Kidney (tissue), 14 donors: Measurements from ENCODE around the gene SLAIN2. TPM values are rescaled to one million over a fixed set of nuclear protein-coding genes. Genes with fewer than 3 reads are reported as not detected.
A peak's percentile ranks its signal among the peaks of the same experiment; 100 is the strongest.

Experiments used
- DNase-seq, 5 donors: peaks; one replicate each; pipeline ENCODE4 v3.0.0-alpha.2; 2013 to 2020
- FAIRE-seq: peaks from 2 replicates; lab custom pipeline; 2012; peaks lifted over from hg19 to GRCh38; lab: Jason Lieb, UNC
- H3K27ac ChIP-seq, 2 donors: one replicate each; pipeline ENCODE4 v1.7.0; 2013; ENCODE audit warnings: low read depth in 2 of 2, low read length in 2 of 2, inconsistent platforms in 1 of 2
- H3K27me3 ChIP-seq: one replicate; pipeline ENCODE4 v1.7.1; 2013; ENCODE audit warnings: low read length, inconsistent platforms; ENCODE audit not compliant: control insufficient read depth, insufficient read depth
- H3K36me3 ChIP-seq, 3 donors: one replicate each; pipeline versions ENCODE4 v1.7.0 to v1.7.1; 2013; ENCODE audit warnings: low read length in 3 of 3, control low read depth in 1 of 3, inconsistent platforms in 1 of 3; ENCODE audit not compliant: insufficient read depth in 3 of 3, control insufficient read depth in 2 of 3
- H3K4me1 ChIP-seq, 3 donors: one replicate each; pipeline versions ENCODE4 v1.7.0 to v1.7.1; 2013; ENCODE audit warnings: low read length in 3 of 3, inconsistent platforms in 1 of 3, low read depth in 1 of 3; ENCODE audit not compliant: control insufficient read depth in 2 of 3, insufficient read depth in 2 of 3
- H3K4me3 ChIP-seq, 3 donors: one replicate each; pipeline versions ENCODE4 v1.7.0 to v1.8.1; 2013; ENCODE audit warnings: low read length in 3 of 3, control low read depth in 1 of 3, inconsistent platforms in 1 of 3
- H3K9ac ChIP-seq, 3 donors: one replicate each; pipeline versions ENCODE4 v1.7.0 to v1.7.1; 2013; ENCODE audit warnings: low read length in 3 of 3, control low read depth in 1 of 3, inconsistent platforms in 1 of 3
- H3K9me3 ChIP-seq, 3 donors: one replicate each; pipeline versions ENCODE4 v1.7.0 to v1.7.1; 2013; ENCODE audit warnings: low read length in 3 of 3, control low read depth in 1 of 3, inconsistent platforms in 1 of 3; ENCODE audit not compliant: control insufficient read depth in 2 of 3, insufficient read depth in 1 of 3
- CTCF ChIP-seq: IDR thresholded peaks from 3 replicates; pipeline ENCODE4 v1.5.1; 2012; ENCODE audit warnings: mild to moderate bottlenecking, moderate library complexity, borderline replicate concordance; ENCODE audit not compliant: insufficient read depth; ENCODE audit errors: extremely low read depth
- intact Hi-C: fragments of 100-400 bp; cut with DNase I; formaldehyde crosslinking; loops from one replicate; pipeline ENCODE4 v1.11.1; 2022
- polyA plus RNA-seq: library from polyadenylated mRNA; stranded (reverse); fragments of 350-450 nt; fragmentation: Illumina TruSeq; extraction: RNeasy Lipid Tissue Mini Kit (QIAGEN cat#74804); gene quantifications from one replicate; pipeline ENCODE4 v1.2.3, GENCODE V29; 2014; ENCODE audit warnings: low read depth, low replicate concordance; ENCODE audit not compliant: insufficient read depth
- total RNA-seq: library from RNA; stranded (reverse); fragmentation: NEBNext Ultra II Directional; extraction: Animal tissue kit (Norgen Biotek cat#: 25700); gene quantifications from one replicate; pipeline ENCODE4 v1.2.1, GENCODE V29; 2021
- donor health status: control.
- donor health status: control.
- donor health status: control.
- donor health status: control.
- donor health status: control.
- donor health status: DM: yes; HTN: yes; CAD: no.
- donor health status: Normal renal cell carcinoma (clear cell type).

Gene SLAIN2
- total and polyA plus RNA-seq, 2 donors from 2014 or later = 23.6 to 69.1 TPM

- H3K4me3 ChIP-seq = peak overlapping the region in 2 of 3 donors; percentile 90 to 92
- no peak for FAIRE-seq
- no peaks in the 10 kb centered on the region for H3K9me3 ChIP-seq
- no peak for DNase-seq
- peak overlapping the region in 1 of 3 donors; percentile 33 for H3K9ac ChIP-seq
- H3K27me3 ChIP-seq = no peaks in the 10 kb centered on the region
- intact Hi-C loops = no loop called here
- H3K4me1 ChIP-seq = peaks cover 0 to 5% (median 3%) of the 10 kb centered on the region in 3 donors
- TF ChIP-seq CTCF = no peak
- no peak overlapping the region for H3K27ac ChIP-seq
- H3K36me3 ChIP-seq = no peaks in the 10 kb centered on the region
Observed at GRCh38 chr4:48343551-48343950, 2.2 kb downstream of the SLAIN2 start.

- Histone ChIP-seq H3K9ac (no peak overlapping the region), H3K27ac (no peak overlapping the region), H3K9me3 (no peaks in the 10 kb centered on the region), H3K36me3 (no peaks in the 10 kb centered on the region), H3K4me1 (peaks cover 0 to 5% (median 3%) of the 10 kb centered on the region in 3 donors), H3K27me3 (no peaks in the 10 kb centered on the region), H3K4me3 (no peak overlapping the region)
- intact Hi-C loops = no loop called here
- TF ChIP-seq CTCF = no peak
- DNase-seq = no peak
- peak; percentile 74 for FAIRE-seq
Observed at GRCh38 chr4:48345542-48345941, 4.2 kb downstream of the SLAIN2 start.

GRCh38 chr4:48346594-48346993 is 5.3 kb downstream of the SLAIN2 start:
- Histone ChIP-seq H3K4me3 (no peak overlapping the region), H3K9me3 (no peaks in the 10 kb centered on the region), H3K27me3 (no peaks in the 10 kb centered on the region), H3K36me3 (no peaks in the 10 kb centered on the region), H3K4me1 (peaks cover 0 to 5% (median 3%) of the 10 kb centered on the region in 3 donors), H3K9ac (no peak overlapping the region), H3K27ac (no peak overlapping the region)
- FAIRE-seq (no peak), DNase-seq (no peak)
- TF ChIP-seq CTCF = no peak
- intact Hi-C loops = no loop called here
